Keratinocyte (primary cell): ENCODE data around the gene TMEM260. TPM values are rescaled to one million over a fixed set of nuclear protein-coding genes. Genes with fewer than 3 reads are reported as not detected.

Source experiments
- DNase-seq: peaks from one replicate; pipeline ENCODE4 v3.0.0-alpha.2; 2011; ENCODE audit warnings: low read depth, missing footprints, low spot score
- FAIRE-seq: peaks from 2 replicates; lab custom pipeline; 2011; peaks lifted over from hg19 to GRCh38; lab: Jason Lieb, UNC
- H2AFZ ChIP-seq: 2 replicates; pipeline ENCODE4 v1.6.0; 2012; ENCODE audit warnings: low read length, control low read depth, inconsistent platforms; ENCODE audit not compliant: control insufficient read depth
- H3K27ac ChIP-seq: 2 replicates; pipeline ENCODE4 v1.5.1; 2011; ENCODE audit warnings: low read length; ENCODE audit not compliant: control insufficient read depth, insufficient read depth
- H3K27me3 ChIP-seq: 3 replicates; pipeline ENCODE4 v1.6.0; 2011; ENCODE audit warnings: low read length; ENCODE audit not compliant: control insufficient read depth, insufficient read depth; ENCODE audit errors: extremely low read depth
- H3K36me3 ChIP-seq, 2 experiments: 2 replicates in 1 of 2; 3 replicates in 1 of 2; pipeline ENCODE4 v1.5.1; 2011; ENCODE audit warnings: low read length in 2 of 2, mild to moderate bottlenecking in 1 of 2; ENCODE audit not compliant: control insufficient read depth in 2 of 2, insufficient read depth in 2 of 2; ENCODE audit errors: extremely low read depth in 1 of 2
- H3K4me1 ChIP-seq: 3 replicates; pipeline ENCODE4 v1.5.1; 2011; ENCODE audit warnings: low read length; ENCODE audit not compliant: control insufficient read depth, insufficient read depth; ENCODE audit errors: extremely low read depth
- H3K4me2 ChIP-seq: 3 replicates; pipeline ENCODE4 v1.6.0; 2011; ENCODE audit warnings: low read depth, low read length; ENCODE audit not compliant: control insufficient read depth, insufficient read depth; ENCODE audit errors: extremely low read depth
- H3K4me3 ChIP-seq, 3 experiments: fragments of 200-600 bp in 1 of 3; sonication (generic) in 1 of 3; 2 replicates in 2 of 3; 3 replicates in 1 of 3; pipeline ENCODE4 v1.5.1; 2011 to 2016; ENCODE audit warnings: low read length in 3 of 3, mild to moderate bottlenecking in 3 of 3, control low read depth in 2 of 3, inconsistent platforms in 1 of 3, low read depth in 1 of 3, mixed read lengths in 1 of 3, mixed run types in 1 of 3, moderate library complexity in 1 of 3; ENCODE audit not compliant: control insufficient read depth in 2 of 3, insufficient read depth in 2 of 3; ENCODE audit errors: extremely low read depth in 1 of 3
- H3K79me2 ChIP-seq: 2 replicates; pipeline ENCODE4 v1.6.0; 2012; ENCODE audit warnings: low read length; ENCODE audit not compliant: control insufficient read depth, insufficient read depth
- H3K9ac ChIP-seq: 3 replicates; pipeline ENCODE4 v1.6.0; 2011; ENCODE audit warnings: low read length; ENCODE audit not compliant: control insufficient read depth, insufficient read depth; ENCODE audit errors: extremely low read depth
- H3K9me1 ChIP-seq: 3 replicates; pipeline ENCODE4 v1.6.0; 2011; ENCODE audit warnings: low read length; ENCODE audit not compliant: control insufficient read depth, insufficient read depth; ENCODE audit errors: extremely low read depth
- H3K9me3 ChIP-seq: 2 replicates; pipeline ENCODE4 v1.5.1; 2012; ENCODE audit warnings: low read depth, low read length; ENCODE audit not compliant: control insufficient read depth
- H4K20me1 ChIP-seq: 3 replicates; pipeline ENCODE4 v1.6.0; 2011; ENCODE audit warnings: low read length; ENCODE audit not compliant: control insufficient read depth, insufficient read depth; ENCODE audit errors: extremely low read depth
- CTCF ChIP-seq, 3 experiments: IDR thresholded peaks in 1 of 3; conservative IDR thresholded peaks in 1 of 3; optimal IDR thresholded peaks in 1 of 3; 2 replicates in 2 of 3; 3 replicates in 1 of 3; pipeline versions ENCODE3 to v1.5.1; 2011; ENCODE audit warnings: low read length in 3 of 3, mild to moderate bottlenecking in 3 of 3, moderate library complexity in 2 of 3, control low read depth in 1 of 3, inconsistent platforms in 1 of 3; ENCODE audit not compliant: insufficient read depth in 2 of 3; ENCODE audit errors: extremely low read depth in 1 of 3
- EZH2 ChIP-seq: IDR thresholded peaks from one replicate; pipeline ENCODE4 v1.6.1; 2012; ENCODE audit warnings: inconsistent platforms, mild to moderate bottlenecking, low read length, moderate library complexity
- dilution Hi-C: fragments of 300-500 bp; cut with MboI; formaldehyde crosslinking; loops from one replicate; pipeline ENCODE4 v1.7.0; 2020; ENCODE audit warnings: low sequenced_read_pairs; ENCODE audit not compliant: extremely low pct_ligation_motif_present
- polyA plus RNA-seq, 5 experiments: library from polyadenylated mRNA; depleted of rRNA in 3 of 5; stranded (reverse) in 3 of 5; stranded (forward) in 1 of 5; unstranded in 1 of 5; fragments of >200 nt; gene quantifications; 1 replicate in 1 of 5; 2 replicates in 3 of 5; 3 replicates in 1 of 5; pipeline versions ENCODE4 v1.2.1 to v1.2.3, GENCODE V29; 2011 to 2012; ENCODE audit warnings: missing spikeins in 2 of 5, low read depth in 1 of 5, low replicate concordance in 1 of 5

Gene TMEM260
- polyA plus RNA-seq, 1 donor (not counting 4 experiments of a cell fraction or from before 2014, with no cell fraction given): 13.1 TPM

- Histone ChIP-seq H3K9me3 (no peaks in the 10 kb centered on the region), H3K27me3 (no peaks in the 10 kb centered on the region), H3K4me3 (no peak overlapping the region), H2AFZ (no peak overlapping the region), H3K36me3 (no peaks in the 10 kb centered on the region), H3K9me1 (no peaks in the 10 kb centered on the region), H3K9ac (no peak overlapping the region), H3K27ac (no peak overlapping the region), H3K79me2 (no peaks in the 10 kb centered on the region), H3K4me2 (no peak overlapping the region), H3K4me1 (no peaks in the 10 kb centered on the region), H4K20me1 (no peaks in the 10 kb centered on the region)
- DNase-seq: no peak
- dilution Hi-C loops: no loop called here
- no peak for FAIRE-seq
- TF ChIP-seq CTCF (optimal IDR thresholded peaks at IDR 0.05 in 1 of 3, IDR thresholded peaks at IDR 0.05 in 1 of 3, conservative IDR thresholded peaks at IDR 0.05 in 1 of 3; ENCODE audit: extremely low read depth in 1 of 3, insufficient read depth in 2 of 3, low read length in 3 of 3) (no peak), EZH2 (no peak)
Observed at GRCh38 chr14:56534656-56535055, 44.9 kb upstream of the TMEM260 start.

GRCh38 chr14:56539862-56540261, 39.7 kb upstream of the TMEM260 start:
- no peaks in the 10 kb centered on the region for H3K27me3 ChIP-seq
- no peak overlapping the region for H3K4me3 ChIP-seq
- H3K4me2 ChIP-seq: no peak overlapping the region
- no peak for FAIRE-seq
- no peaks in the 10 kb centered on the region for H3K9me1 ChIP-seq
- no peak overlapping the region for H2AFZ ChIP-seq
- H3K9ac ChIP-seq: no peak overlapping the region
- no peak overlapping the region for H3K27ac ChIP-seq
- DNase-seq: no peak
- no peaks in the 10 kb centered on the region for H3K36me3 ChIP-seq
- H3K4me1 ChIP-seq: no peaks in the 10 kb centered on the region
- H4K20me1 ChIP-seq: no peaks in the 10 kb centered on the region
- no peaks in the 10 kb centered on the region for H3K9me3 ChIP-seq
- TF ChIP-seq CTCF (optimal IDR thresholded peaks at IDR 0.05 in 1 of 3, IDR thresholded peaks at IDR 0.05 in 1 of 3, conservative IDR thresholded peaks at IDR 0.05 in 1 of 3; ENCODE audit: extremely low read depth in 1 of 3, insufficient read depth in 2 of 3, low read length in 3 of 3): no peak
- TF ChIP-seq EZH2: no peak
- no peaks in the 10 kb centered on the region for H3K79me2 ChIP-seq
- dilution Hi-C loops: no loop called here
